Stimulated activated CD8-positive, alpha-beta memory T cell treated with anti-CD3 and anti-CD28 coated beads, Interleukin-4, amount 100 ng/mL, for 48 hours (primary cell): ENCODE measurements around the gene NEURL1.

ENCODE experiments used
- DNase-seq: peaks from one replicate; pipeline ENCODE4 v3.0.0-alpha.2; 2020

Gene NEURL1

GRCh38 chr10:103610083-103610472 lies 116.6 kb downstream of the NEURL1 start:
- DNase-seq: no peak

GRCh38 chr10:103610921-103611511 lies 117.5 kb downstream of the NEURL1 start:
- no peak for DNase-seq

- no peak for DNase-seq
Measured at GRCh38 chr10:103612462-103613365, 119.2 kb downstream of the NEURL1 start.

GRCh38 chr10:103613616-103614015 lies 120.1 kb downstream of the NEURL1 start:
- DNase-seq: no peak

- no peak for DNase-seq
Measured at GRCh38 chr10:103614306-103615158, 121.0 kb downstream of the NEURL1 start.

GRCh38 chr10:103616705-103617601 lies 123.4 kb downstream of the NEURL1 start:
- no peak for DNase-seq

- DNase-seq: no peak
Measured at GRCh38 chr10:103617602-103618385, 124.3 kb downstream of the NEURL1 start.

- DNase-seq: no peak
Measured at GRCh38 chr10:103618575-103619423, 125.3 kb downstream of the NEURL1 start.

GRCh38 chr10:103619424-103620351 lies 126.2 kb downstream of the NEURL1 start:
- no peak for DNase-seq

- DNase-seq: no peak
Measured at GRCh38 chr10:103620352-103620740, 126.8 kb downstream of the NEURL1 start.

- DNase-seq: no peak
Measured at GRCh38 chr10:103620891-103621782, 127.6 kb downstream of the NEURL1 start.

- DNase-seq: no peak
Measured at GRCh38 chr10:103621783-103622125, 128.2 kb downstream of the NEURL1 start.

GRCh38 chr10:103622286-103622685 lies 128.8 kb downstream of the NEURL1 start:
- DNase-seq: no peak

- DNase-seq: no peak
Measured at GRCh38 chr10:103622935-103623574, 129.6 kb downstream of the NEURL1 start.

GRCh38 chr10:103626178-103626577 lies 132.7 kb downstream of the NEURL1 start:
- no peak for DNase-seq

GRCh38 chr10:103627111-103627892 lies 133.8 kb downstream of the NEURL1 start:
- no peak for DNase-seq

GRCh38 chr10:103627893-103628292 lies 134.4 kb downstream of the NEURL1 start:
- DNase-seq: no peak
